ENCODE measurements around the gene ICAM5. TPM values are rescaled to one million over a fixed set of nuclear protein-coding genes. Genes with fewer than 3 reads are reported as not detected.

Gene ICAM5
- total RNA-seq, 1 experiment from 2014 or later, result 53.9 TPM

GRCh38 chr19:10283301-10284064, 6.3 kb upstream of the ICAM5 start:
- H3K4me1 ChIP-seq (ENCODE audit: control insufficient read depth in 1 of 2, insufficient read depth in 2 of 2, low read length in 2 of 2), result peaks cover 13 to 33% of the 10 kb centered on the region in 2 experiments
- TF ChIP-seq ZFX (IDR thresholded peaks at IDR 0.05), result no peak
- no peak for TF ChIP-seq ATF3 (IDR thresholded peaks at IDR 0.05)
- TF ChIP-seq SRF (IDR thresholded peaks at IDR 0.05; ENCODE audit: low read depth), result no peak
- no peak for TF ChIP-seq YY1 (IDR thresholded peaks at IDR 0.05; ENCODE audit: extremely low read depth, insufficient replicate concordance, low read depth, low read length)
- no peak for TF ChIP-seq CEBPB (IDR thresholded peaks at IDR 0.05; ENCODE audit: low read depth)
- TF ChIP-seq RAD21 (IDR thresholded peaks at IDR 0.05; ENCODE audit: low read depth), result no peak
- no peak for TF ChIP-seq CBX3 (IDR thresholded peaks at IDR 0.05; ENCODE audit: low read depth)
- no peak for TF ChIP-seq FOSL1 (IDR thresholded peaks at IDR 0.05; ENCODE audit: low read depth)
- no peak for TF ChIP-seq ZBTB33 (IDR thresholded peaks at IDR 0.05; ENCODE audit: extremely low read depth, insufficient replicate concordance, low read length)
- H3K9me2 ChIP-seq (ENCODE audit: insufficient read depth), result no peaks in the 10 kb centered on the region
- no peaks in the 10 kb centered on the region for H3K27me3 ChIP-seq (ENCODE audit: insufficient read depth, low read length)
- no peaks in the 10 kb centered on the region; a peak in 2 of 4 replicates for H3K36me3 ChIP-seq (ENCODE audit: control insufficient read depth in 1 of 2, insufficient read depth in 2 of 2, low read length in 2 of 2)
- no peak overlapping the region for H2AFZ ChIP-seq (ENCODE audit: low read depth, low read length, poor library complexity, severe bottlenecking)
- ChIA-PET RAD21 (ENCODE audit: low non-redundant PET in 1 of 2, low total read pairs in 2 of 2, uncharacterized antibody in 2 of 2, unreplicated experiment in 2 of 2) (no interaction called here), CTCF (no interaction called here), POLR2A (interaction anchor here (1.5 kb wide), 1 partner anchor 14 kb away, joined by 3 read pairs; no protein-coding TSS in a partner anchor)
- no peak overlapping the region for H3K9ac ChIP-seq (ENCODE audit: low read length)
- DNase-seq (ENCODE audit: low read depth, low spot score), result no peak
- intact Hi-C loops (cut with micrococcal nuclease), result no loop called here
- H4K20me1 ChIP-seq (ENCODE audit: insufficient read depth), result no peaks in the 10 kb centered on the region
- no TSS peak for BruUV-seq (replicated peaks)
- H3K9me3 ChIP-seq (ENCODE audit: control insufficient read depth in 1 of 2, insufficient read depth in 1 of 2, low read depth in 1 of 2, low read length in 2 of 2), result no peaks in the 10 kb centered on the region
- peak overlapping the region; percentile 59 for H3K4me2 ChIP-seq (ENCODE audit: low read length)
- ATAC-seq, result peak; percentile 60
- H3K79me2 ChIP-seq (ENCODE audit: insufficient read depth, low read length), result no peaks in the 10 kb centered on the region
- peak overlapping the region in 1 of 2 experiments; percentile 3; a peak in 1 of 4 replicates for H3K4me3 ChIP-seq (replicated peaks in 1 of 2; ENCODE audit: low read depth in 1 of 2, low read length in 2 of 2)
- peak overlapping the region; percentile 44 for H3K27ac ChIP-seq (ENCODE audit: low read depth, low read length)

Measured in HCT116 (cell line).